ENCODE results near the gene PDLIM5. TPM values are rescaled to one million over a fixed set of nuclear protein-coding genes. Genes with fewer than 3 reads are reported as not detected.

The PDLIM5 gene
- total RNA-seq, 1 donor from 2014 or later, result 83.5 TPM

GRCh38 chr4:94533405-94534223 lies 81.9 kb downstream of the PDLIM5 start:
- no peak for DNase-seq (ENCODE audit: low spot score)

GRCh38 chr4:94534401-94535312 lies 82.9 kb downstream of the PDLIM5 start:
- peaks cover 30% of the 10 kb centered on the region for H3K4me1 Mint-ChIP-seq (ENCODE audit: unreplicated experiment)
- H3K9me3 Mint-ChIP-seq (ENCODE audit: unreplicated experiment), result no peaks in the 10 kb centered on the region
- H3K27ac Mint-ChIP-seq (ENCODE audit: unreplicated experiment), result peak overlapping the region; percentile 68
- H3K27me3 Mint-ChIP-seq (ENCODE audit: unreplicated experiment), result no peaks in the 10 kb centered on the region
- no peaks in the 10 kb centered on the region for H3K36me3 Mint-ChIP-seq (ENCODE audit: low read depth, unreplicated experiment)
- no peak for DNase-seq (ENCODE audit: low spot score)
- no peak for TF ChIP-seq CTCF (IDR thresholded peaks at IDR 0.05; ENCODE audit: unreplicated experiment)
- H3K4me3 Mint-ChIP-seq (ENCODE audit: unreplicated experiment), result no peak overlapping the region

More at GRCh38 chr4:94533405-94534223, 81.9 kb downstream of the PDLIM5 start:
- H3K9me3 Mint-ChIP-seq (ENCODE audit: unreplicated experiment), result no peaks in the 10 kb centered on the region
- H3K4me3 Mint-ChIP-seq (ENCODE audit: unreplicated experiment), result no peak overlapping the region
- H3K27me3 Mint-ChIP-seq (ENCODE audit: unreplicated experiment), result no peaks in the 10 kb centered on the region
- H3K36me3 Mint-ChIP-seq (ENCODE audit: low read depth, unreplicated experiment), result no peaks in the 10 kb centered on the region
- no peak for TF ChIP-seq CTCF (IDR thresholded peaks at IDR 0.05; ENCODE audit: unreplicated experiment)
- peak overlapping the region; percentile 54 for H3K27ac Mint-ChIP-seq (ENCODE audit: unreplicated experiment)
- H3K4me1 Mint-ChIP-seq (ENCODE audit: unreplicated experiment), result peaks cover 26% of the 10 kb centered on the region

GRCh38 chr4:94536049-94536448 lies 84.3 kb downstream of the PDLIM5 start:
- Mint-ChIP-seq H3K27me3 (ENCODE audit: unreplicated experiment) (no peaks in the 10 kb centered on the region), H3K9me3 (ENCODE audit: unreplicated experiment) (no peaks in the 10 kb centered on the region), H3K27ac (ENCODE audit: unreplicated experiment) (peak overlapping the region; percentile 33), H3K4me3 (ENCODE audit: unreplicated experiment) (no peak overlapping the region), H3K36me3 (ENCODE audit: low read depth, unreplicated experiment) (peaks cover 6% of the 10 kb centered on the region), H3K4me1 (ENCODE audit: unreplicated experiment) (peaks cover 38% of the 10 kb centered on the region)
- TF ChIP-seq CTCF (IDR thresholded peaks at IDR 0.05; ENCODE audit: unreplicated experiment), result no peak
- DNase-seq (ENCODE audit: low spot score), result no peak

GRCh38 chr4:94536649-94537469 lies 85.1 kb downstream of the PDLIM5 start:
- peaks cover 6% of the 10 kb centered on the region for H3K36me3 Mint-ChIP-seq (ENCODE audit: low read depth, unreplicated experiment)
- H3K27me3 Mint-ChIP-seq (ENCODE audit: unreplicated experiment), result no peaks in the 10 kb centered on the region
- TF ChIP-seq CTCF (IDR thresholded peaks at IDR 0.05; ENCODE audit: unreplicated experiment), result no peak
- no peak overlapping the region for H3K4me3 Mint-ChIP-seq (ENCODE audit: unreplicated experiment)
- no peak for DNase-seq (ENCODE audit: low spot score)
- no peak overlapping the region for H3K27ac Mint-ChIP-seq (ENCODE audit: unreplicated experiment)
- H3K4me1 Mint-ChIP-seq (ENCODE audit: unreplicated experiment), result peaks cover 43% of the 10 kb centered on the region
- no peaks in the 10 kb centered on the region for H3K9me3 Mint-ChIP-seq (ENCODE audit: unreplicated experiment)
